GM15510 (cell line): ENCODE data around the gene CHMP5.

ENCODE experiments used
- POLR2A ChIP-seq: IDR thresholded peaks from 3 replicates; pipeline ENCODE4 v1.6.1; 2011; ENCODE audit warnings: borderline replicate concordance; ENCODE audit not compliant: insufficient read length; ENCODE audit errors: extremely low read depth

The CHMP5 gene

GRCh38 chr9:33255471-33255870, 9.4 kb upstream of the CHMP5 start:
- no peak for TF ChIP-seq POLR2A

- no peak for TF ChIP-seq POLR2A
These were observed 8.6 kb upstream of the CHMP5 start for GRCh38 chr9:33256236-33256635.

GRCh38 chr9:33257276-33257675, 7.6 kb upstream of the CHMP5 start:
- TF ChIP-seq POLR2A = no peak

- no peak for TF ChIP-seq POLR2A
These were observed 4.5 kb upstream of the CHMP5 start for GRCh38 chr9:33260372-33260771.

GRCh38 chr9:33263131-33264002, 1.5 kb upstream of the CHMP5 start:
- TF ChIP-seq POLR2A = no peak

- TF ChIP-seq POLR2A = no peak
These were observed 811 bp upstream of the CHMP5 start for GRCh38 chr9:33264003-33264472.

- no peak for TF ChIP-seq POLR2A
These were observed 489 bp downstream of the CHMP5 start for GRCh38 chr9:33265211-33265865.

- TF ChIP-seq POLR2A = no peak
These were observed 2.4 kb downstream of the CHMP5 start for GRCh38 chr9:33267151-33267767.

GRCh38 chr9:33270146-33270545, 5.3 kb downstream of the CHMP5 start:
- no peak for TF ChIP-seq POLR2A

GRCh38 chr9:33272061-33272460, 7.2 kb downstream of the CHMP5 start:
- TF ChIP-seq POLR2A = no peak

- TF ChIP-seq POLR2A = no peak
These were observed 8.6 kb downstream of the CHMP5 start for GRCh38 chr9:33273266-33273971.

- TF ChIP-seq POLR2A = no peak
These were observed 9.1 kb downstream of the CHMP5 start for GRCh38 chr9:33273972-33274328.

GRCh38 chr9:33277484-33277883, 12.6 kb downstream of the CHMP5 start:
- no peak for TF ChIP-seq POLR2A

- no peak for TF ChIP-seq POLR2A
These were observed 20.7 kb downstream of the CHMP5 start for GRCh38 chr9:33285502-33285901.

- TF ChIP-seq POLR2A = no peak
These were observed 22.2 kb downstream of the CHMP5 start for GRCh38 chr9:33287087-33287490.

GRCh38 chr9:33288235-33288634, 23.4 kb downstream of the CHMP5 start:
- TF ChIP-seq POLR2A = no peak
